Measurements from ENCODE around the gene MATN1. TPM values are rescaled to one million over a fixed set of nuclear protein-coding genes. Genes with fewer than 3 reads are reported as not detected.

MATN1 gene
- total RNA-seq, 1 experiment from 2014 or later: 0.12 TPM

GRCh38 chr1:30688920-30689794 is 34.2 kb downstream of the MATN1 start:
- intact Hi-C loops (cut with micrococcal nuclease): no loop called here
- Histone ChIP-seq H3K27me3 (ENCODE audit: insufficient read depth, low read length) (no peaks in the 10 kb centered on the region), H3K79me2 (ENCODE audit: insufficient read depth, low read length) (no peaks in the 10 kb centered on the region), H3K9me2 (ENCODE audit: insufficient read depth) (no peaks in the 10 kb centered on the region), H3K36me3 (ENCODE audit: control insufficient read depth in 1 of 2, insufficient read depth in 2 of 2, low read length in 2 of 2) (no peaks in the 10 kb centered on the region), H3K4me2 (ENCODE audit: low read length) (no peak overlapping the region), H3K4me3 (replicated peaks in 1 of 2; ENCODE audit: low read depth in 1 of 2, low read length in 2 of 2) (no peak overlapping the region), H4K20me1 (ENCODE audit: insufficient read depth) (no peaks in the 10 kb centered on the region), H3K9ac (ENCODE audit: low read length) (no peak overlapping the region), H2AFZ (ENCODE audit: low read depth, low read length, poor library complexity, severe bottlenecking) (no peak overlapping the region), H3K9me3 (ENCODE audit: control insufficient read depth in 1 of 2, insufficient read depth in 1 of 2, low read depth in 1 of 2, low read length in 2 of 2) (no peaks in the 10 kb centered on the region), H3K4me1 (ENCODE audit: control insufficient read depth in 1 of 2, insufficient read depth in 2 of 2, low read length in 2 of 2) (peaks cover 10 to 24% of the 10 kb centered on the region in 2 experiments; a peak in 3 of 4 replicates), H3K27ac (ENCODE audit: low read depth, low read length) (no peak overlapping the region)
- TF ChIP-seq SIN3A (IDR thresholded peaks at IDR 0.05; ENCODE audit: low read depth) (no peak), ELF1 (IDR thresholded peaks at IDR 0.05; ENCODE audit: borderline replicate concordance, low read depth) (no peak), EZH2phosphoT487 (IDR thresholded peaks at IDR 0.05; ENCODE audit: borderline replicate concordance) (no peak), ZNF274 (IDR thresholded peaks at IDR 0.05; ENCODE audit: low read depth, low read length) (no peak), ATF3 (IDR thresholded peaks at IDR 0.05) (no peak), RAD21 (IDR thresholded peaks at IDR 0.05; ENCODE audit: low read depth) (no peak), EGR1 (IDR thresholded peaks at IDR 0.05; ENCODE audit: low read depth) (no peak), POLR2A (IDR thresholded peaks at IDR 0.05; ENCODE audit: borderline replicate concordance, extremely low read depth, insufficient read depth, insufficient read length) (no peak), TCF7L2 (IDR thresholded peaks at IDR 0.05; ENCODE audit: borderline replicate concordance, extremely low read depth, insufficient read depth, insufficient read length) (no peak), YY1 (IDR thresholded peaks at IDR 0.05; ENCODE audit: extremely low read depth, insufficient replicate concordance, low read depth, low read length) (no peak), CTCF (IDR thresholded peaks at IDR 0.05 in 2 of 3, conservative IDR thresholded peaks at IDR 0.05 in 1 of 3; ENCODE audit: borderline replicate concordance in 1 of 3, insufficient read depth in 1 of 3, low read depth in 2 of 3, low read length in 2 of 3) (no peak), CEBPB (IDR thresholded peaks at IDR 0.05; ENCODE audit: low read depth) (no peak), CBX3 (IDR thresholded peaks at IDR 0.05; ENCODE audit: low read depth) (no peak), EZH2 (IDR thresholded peaks at IDR 0.05) (no peak)
- TF ChIP-seq, protein P1, sequence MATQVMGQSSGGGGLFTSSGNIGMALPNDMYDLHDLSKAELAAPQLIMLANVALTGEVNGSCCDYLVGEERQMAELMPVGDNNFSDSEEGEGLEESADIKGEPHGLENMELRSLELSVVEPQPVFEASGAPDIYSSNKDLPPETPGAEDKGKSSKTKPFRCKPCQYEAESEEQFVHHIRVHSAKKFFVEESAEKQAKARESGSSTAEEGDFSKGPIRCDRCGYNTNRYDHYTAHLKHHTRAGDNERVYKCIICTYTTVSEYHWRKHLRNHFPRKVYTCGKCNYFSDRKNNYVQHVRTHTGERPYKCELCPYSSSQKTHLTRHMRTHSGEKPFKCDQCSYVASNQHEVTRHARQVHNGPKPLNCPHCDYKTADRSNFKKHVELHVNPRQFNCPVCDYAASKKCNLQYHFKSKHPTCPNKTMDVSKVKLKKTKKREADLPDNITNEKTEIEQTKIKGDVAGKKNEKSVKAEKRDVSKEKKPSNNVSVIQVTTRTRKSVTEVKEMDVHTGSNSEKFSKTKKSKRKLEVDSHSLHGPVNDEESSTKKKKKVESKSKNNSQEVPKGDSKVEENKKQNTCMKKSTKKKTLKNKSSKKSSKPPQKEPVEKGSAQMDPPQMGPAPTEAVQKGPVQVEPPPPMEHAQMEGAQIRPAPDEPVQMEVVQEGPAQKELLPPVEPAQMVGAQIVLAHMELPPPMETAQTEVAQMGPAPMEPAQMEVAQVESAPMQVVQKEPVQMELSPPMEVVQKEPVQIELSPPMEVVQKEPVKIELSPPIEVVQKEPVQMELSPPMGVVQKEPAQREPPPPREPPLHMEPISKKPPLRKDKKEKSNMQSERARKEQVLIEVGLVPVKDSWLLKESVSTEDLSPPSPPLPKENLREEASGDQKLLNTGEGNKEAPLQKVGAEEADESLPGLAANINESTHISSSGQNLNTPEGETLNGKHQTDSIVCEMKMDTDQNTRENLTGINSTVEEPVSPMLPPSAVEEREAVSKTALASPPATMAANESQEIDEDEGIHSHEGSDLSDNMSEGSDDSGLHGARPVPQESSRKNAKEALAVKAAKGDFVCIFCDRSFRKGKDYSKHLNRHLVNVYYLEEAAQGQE (IDR thresholded peaks at IDR 0.05; ENCODE audit: low read depth): no peak
- TF ChIP-seq, protein P2, sequence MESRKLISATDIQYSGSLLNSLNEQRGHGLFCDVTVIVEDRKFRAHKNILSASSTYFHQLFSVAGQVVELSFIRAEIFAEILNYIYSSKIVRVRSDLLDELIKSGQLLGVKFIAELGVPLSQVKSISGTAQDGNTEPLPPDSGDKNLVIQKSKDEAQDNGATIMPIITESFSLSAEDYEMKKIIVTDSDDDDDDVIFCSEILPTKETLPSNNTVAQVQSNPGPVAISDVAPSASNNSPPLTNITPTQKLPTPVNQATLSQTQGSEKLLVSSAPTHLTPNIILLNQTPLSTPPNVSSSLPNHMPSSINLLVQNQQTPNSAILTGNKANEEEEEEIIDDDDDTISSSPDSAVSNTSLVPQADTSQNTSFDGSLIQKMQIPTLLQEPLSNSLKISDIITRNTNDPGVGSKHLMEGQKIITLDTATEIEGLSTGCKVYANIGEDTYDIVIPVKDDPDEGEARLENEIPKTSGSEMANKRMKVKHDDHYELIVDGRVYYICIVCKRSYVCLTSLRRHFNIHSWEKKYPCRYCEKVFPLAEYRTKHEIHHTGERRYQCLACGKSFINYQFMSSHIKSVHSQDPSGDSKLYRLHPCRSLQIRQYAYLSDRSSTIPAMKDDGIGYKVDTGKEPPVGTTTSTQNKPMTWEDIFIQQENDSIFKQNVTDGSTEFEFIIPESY (IDR thresholded peaks at IDR 0.05; ENCODE audit: extremely low read depth, insufficient replicate concordance, low read length): no peak
- TF ChIP-seq, protein P3, sequence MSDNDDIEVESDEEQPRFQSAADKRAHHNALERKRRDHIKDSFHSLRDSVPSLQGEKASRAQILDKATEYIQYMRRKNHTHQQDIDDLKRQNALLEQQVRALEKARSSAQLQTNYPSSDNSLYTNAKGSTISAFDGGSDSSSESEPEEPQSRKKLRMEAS (IDR thresholded peaks at IDR 0.05): no peak
- ChIA-PET RAD21 (ENCODE audit: low non-redundant PET in 1 of 2, low total read pairs in 2 of 2, uncharacterized antibody in 2 of 2, unreplicated experiment in 2 of 2) (no interaction called here), POLR2A (no interaction called here), CTCF (no interaction called here)
- ATAC-seq (no peak), DNase-seq (ENCODE audit: low read depth, low spot score) (no peak)
- no TSS peak for BruUV-seq (replicated peaks)
